Astrocyte of the spinal cord (primary cell): ENCODE data around the gene OPCML.

ENCODE experiments used
- DNase-seq: peaks from one replicate; pipeline ENCODE4 v3.0.0; 2011; ENCODE audit warnings: low read depth, low spot score
- H3K4me3 ChIP-seq: 2 replicates; pipeline ENCODE4 v1.5.1; 2011; ENCODE audit warnings: low read depth, mild to moderate bottlenecking, low read length, moderate library complexity
- in situ Hi-C: cut with HindIII; loops from 2 replicates; pipeline ENCODE4 v1.10.0; 2017; ENCODE audit warnings: low sequenced_read_pairs
- TF ChIP-seq, protein P1 (sequence below): IDR thresholded peaks from 2 replicates; pipeline ENCODE4 v1.5.1; 2012; ENCODE audit warnings: low read depth, mild to moderate bottlenecking, low read length, inconsistent platforms

The OPCML gene

DNA sequence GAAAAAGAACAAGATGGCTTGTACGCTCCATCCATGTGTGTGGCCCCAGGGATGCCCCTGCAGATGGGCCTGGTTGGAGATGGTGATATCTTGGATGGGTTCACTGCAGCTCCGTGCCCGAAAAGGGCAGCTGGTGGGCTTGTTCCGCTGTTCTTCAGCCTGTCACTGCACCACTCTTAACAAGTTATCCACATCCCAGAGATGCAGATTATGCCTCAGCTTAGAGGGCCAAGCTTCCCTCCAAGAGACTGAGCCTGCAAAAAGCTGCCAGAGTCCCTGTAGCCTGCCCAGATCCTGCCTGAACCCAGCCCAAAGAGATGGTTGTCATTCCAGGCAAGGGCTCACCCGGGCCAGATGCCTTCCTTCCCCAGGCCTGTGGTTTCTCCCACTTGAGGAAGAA lies 308.0 kb downstream of the OPCML start:
- no peak for DNase-seq
- TF ChIP-seq, protein P1, sequence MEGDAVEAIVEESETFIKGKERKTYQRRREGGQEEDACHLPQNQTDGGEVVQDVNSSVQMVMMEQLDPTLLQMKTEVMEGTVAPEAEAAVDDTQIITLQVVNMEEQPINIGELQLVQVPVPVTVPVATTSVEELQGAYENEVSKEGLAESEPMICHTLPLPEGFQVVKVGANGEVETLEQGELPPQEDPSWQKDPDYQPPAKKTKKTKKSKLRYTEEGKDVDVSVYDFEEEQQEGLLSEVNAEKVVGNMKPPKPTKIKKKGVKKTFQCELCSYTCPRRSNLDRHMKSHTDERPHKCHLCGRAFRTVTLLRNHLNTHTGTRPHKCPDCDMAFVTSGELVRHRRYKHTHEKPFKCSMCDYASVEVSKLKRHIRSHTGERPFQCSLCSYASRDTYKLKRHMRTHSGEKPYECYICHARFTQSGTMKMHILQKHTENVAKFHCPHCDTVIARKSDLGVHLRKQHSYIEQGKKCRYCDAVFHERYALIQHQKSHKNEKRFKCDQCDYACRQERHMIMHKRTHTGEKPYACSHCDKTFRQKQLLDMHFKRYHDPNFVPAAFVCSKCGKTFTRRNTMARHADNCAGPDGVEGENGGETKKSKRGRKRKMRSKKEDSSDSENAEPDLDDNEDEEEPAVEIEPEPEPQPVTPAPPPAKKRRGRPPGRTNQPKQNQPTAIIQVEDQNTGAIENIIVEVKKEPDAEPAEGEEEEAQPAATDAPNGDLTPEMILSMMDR = no peak
- no peak overlapping the region for H3K4me3 ChIP-seq
- in situ Hi-C loops = no loop called here

DNA sequence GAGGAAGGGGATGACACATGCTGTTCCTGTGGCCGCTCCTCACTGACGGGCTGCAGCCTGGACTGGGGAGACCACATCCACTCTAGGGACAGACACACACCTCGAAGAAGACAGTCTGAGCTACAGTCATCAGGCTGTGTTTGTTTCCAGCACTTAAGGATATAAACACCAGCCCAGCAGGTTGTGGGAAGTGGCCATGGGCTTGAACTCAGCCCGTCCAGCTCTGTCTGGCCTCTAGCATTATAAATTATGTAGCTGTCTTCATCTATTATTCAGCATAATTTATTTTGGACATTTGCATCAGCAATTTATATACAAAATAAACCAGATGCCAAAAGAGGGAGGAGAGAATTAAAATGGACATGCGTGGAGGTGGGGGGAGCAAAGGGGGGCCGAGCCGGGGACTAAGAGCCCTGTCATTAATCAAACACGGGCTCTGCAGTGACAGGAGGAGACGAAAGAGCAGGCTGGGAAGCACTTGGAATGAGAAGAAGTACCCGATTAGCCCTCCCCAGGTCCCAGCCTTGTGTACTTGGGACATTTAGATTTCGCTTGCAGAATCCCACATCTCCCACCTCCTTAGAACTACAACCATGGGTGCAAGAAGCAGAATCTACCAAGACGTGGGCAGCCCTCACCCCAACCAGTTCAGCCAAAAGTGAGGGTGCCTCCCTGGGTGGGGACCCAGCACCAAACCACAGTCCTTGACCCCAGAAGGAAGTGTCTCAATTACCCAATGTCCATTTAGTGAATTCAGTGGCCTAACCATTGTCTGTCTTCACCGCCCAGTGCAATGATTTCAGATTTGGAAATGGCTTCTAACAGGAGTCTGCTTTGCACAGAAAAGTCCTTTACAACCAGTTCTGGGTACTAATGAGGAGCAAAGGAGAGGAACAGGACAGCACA lies 309.6 kb downstream of the OPCML start:
- H3K4me3 ChIP-seq = no peak overlapping the region
- DNase-seq = no peak
- in situ Hi-C loops = no loop called here
- TF ChIP-seq, protein P1 = no peak

DNA sequence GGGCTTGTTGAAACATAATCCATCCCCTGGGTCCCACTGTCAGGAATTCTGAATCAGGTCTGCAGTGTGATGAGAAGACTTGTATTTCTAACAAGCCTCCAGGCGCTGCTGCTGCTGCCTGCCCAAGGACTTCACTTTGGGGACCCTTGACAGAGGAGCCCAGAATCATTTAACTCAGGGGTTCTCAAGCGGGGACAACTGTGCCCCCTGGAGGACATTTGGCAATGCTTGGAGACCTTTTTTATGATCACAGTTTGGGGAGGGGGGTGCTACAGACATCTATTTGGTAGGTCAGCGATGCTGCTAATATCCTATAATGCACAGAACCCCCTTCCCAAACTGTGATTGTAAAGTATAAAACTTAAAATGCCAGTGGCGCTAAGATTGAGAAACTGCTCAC lies 312.8 kb downstream of the OPCML start:
- in situ Hi-C loops = no loop called here
- TF ChIP-seq, protein P1 = no peak
- no peak overlapping the region for H3K4me3 ChIP-seq
- no peak for DNase-seq

DNA sequence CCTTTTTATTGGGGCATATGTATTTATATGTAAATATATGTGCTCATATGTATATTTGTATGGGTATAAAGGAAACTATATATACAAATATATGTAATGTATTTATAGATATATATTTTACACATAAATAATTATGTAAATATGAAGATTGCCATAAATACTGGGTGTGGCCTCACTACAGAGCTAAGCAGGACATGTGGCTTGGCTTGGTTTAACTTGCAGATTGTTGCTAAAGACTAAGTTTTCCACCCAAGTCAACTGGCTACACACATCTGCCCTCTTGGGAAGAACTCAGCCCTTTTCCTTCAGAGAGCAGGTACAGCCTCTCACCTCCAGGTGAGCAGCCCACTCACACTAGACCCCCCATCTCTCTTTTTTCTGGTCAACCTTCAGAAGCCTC lies 315.5 kb downstream of the OPCML start:
- TF ChIP-seq, protein P1 = no peak
- in situ Hi-C loops = no loop called here
- no peak overlapping the region for H3K4me3 ChIP-seq
- DNase-seq = no peak

DNA sequence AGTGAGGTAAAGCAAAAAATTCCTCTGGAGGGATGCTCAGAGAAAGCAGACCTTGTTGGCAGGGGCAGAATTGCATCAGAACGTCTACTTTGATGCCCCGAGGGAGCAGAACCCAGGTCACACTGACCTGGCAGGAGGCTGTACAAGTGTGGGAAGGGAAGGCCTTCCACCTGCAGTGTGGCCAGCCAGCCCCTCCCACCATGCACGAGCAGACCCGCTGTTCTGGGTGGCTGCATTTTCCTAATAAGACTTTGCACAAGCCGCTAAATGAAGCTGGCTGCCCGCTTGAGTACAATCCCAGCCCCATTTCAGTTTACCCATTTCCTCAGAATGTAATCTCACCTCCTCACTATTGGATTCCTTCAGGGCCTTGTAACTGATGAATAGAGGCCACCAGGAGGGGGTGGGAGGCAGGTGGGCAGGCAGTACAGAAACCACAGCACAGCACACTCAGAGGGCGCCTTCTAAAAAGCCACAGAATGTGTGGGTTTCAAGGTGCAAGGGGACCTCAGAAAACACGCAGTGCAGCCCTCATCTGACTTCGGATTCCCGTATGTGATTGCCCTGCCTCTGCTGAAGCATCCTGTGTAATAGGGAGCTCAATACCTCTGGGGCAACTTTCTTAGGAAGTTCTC lies 316.6 kb downstream of the OPCML start:
- in situ Hi-C loops = no loop called here
- TF ChIP-seq, protein P1 = no peak
- H3K4me3 ChIP-seq = no peak overlapping the region
- no peak for DNase-seq

DNA sequence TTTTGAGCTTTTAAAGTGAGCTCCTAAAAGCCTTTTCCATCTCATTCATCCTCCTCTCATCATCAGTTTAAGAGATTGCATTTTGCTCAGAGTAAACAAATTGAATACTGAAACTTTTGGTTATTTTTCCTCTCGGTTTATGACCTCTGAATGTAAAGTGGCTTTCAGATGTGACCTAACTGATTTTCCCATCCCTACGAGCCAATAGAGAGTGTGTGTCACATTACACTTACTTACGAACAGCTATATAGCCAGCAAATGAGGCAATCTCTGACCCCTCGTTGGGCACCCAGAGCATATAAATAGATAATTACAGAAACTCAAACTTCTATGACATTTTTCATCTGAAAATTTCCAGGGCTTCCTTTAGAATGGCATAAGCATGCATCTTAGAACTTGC lies 317.7 kb downstream of the OPCML start:
- H3K4me3 ChIP-seq = no peak overlapping the region
- TF ChIP-seq, protein P1 = no peak
- in situ Hi-C loops = no loop called here
- DNase-seq = no peak
